HL-60 (cell line): ENCODE results near the gene BDNF.

Experiments
- DNase-seq, 2 experiments: peaks; one replicate each; pipeline ENCODE4 v3.0.0-alpha.2; 2010 to 2020; ENCODE audit warnings: low read depth in 1 of 2, low spot score in 1 of 2
- H3K27ac ChIP-seq: fragments of 250-450 bp; sonication (Bioruptor Pico); replicated peaks from 2 replicates; pipeline ENCODE4 v1.5.1; 2020; ENCODE audit warnings: mild to moderate bottlenecking, moderate library complexity
- H3K27me3 ChIP-seq: fragments of 250-450 bp; sonication (Bioruptor Pico); 2 replicates; pipeline ENCODE4 v1.5.1; 2021; ENCODE audit warnings: mild to moderate bottlenecking, moderate library complexity; ENCODE audit not compliant: insufficient read depth, poor library complexity, severe bottlenecking
- H3K4me3 ChIP-seq: replicated peaks from 2 replicates; pipeline ENCODE4 v1.5.1; 2011; ENCODE audit warnings: mild to moderate bottlenecking, control low read depth, low read length; ENCODE audit not compliant: insufficient read depth
- CTCF ChIP-seq: IDR thresholded peaks from one replicate; pipeline ENCODE4 v1.5.1; 2011; ENCODE audit warnings: low read length, control low read depth, inconsistent platforms; ENCODE audit not compliant: insufficient read depth
- GABPA ChIP-seq: IDR thresholded peaks from 2 replicates; pipeline ENCODE4 v1.6.1; 2012; ENCODE audit warnings: low read depth
- POLR2AphosphoS5 ChIP-seq: IDR thresholded peaks from 2 replicates; pipeline ENCODE4 v1.6.1; 2012; ENCODE audit warnings: low read depth
- REST ChIP-seq: IDR thresholded peaks from 2 replicates; pipeline ENCODE4 v1.6.1; 2012; ENCODE audit warnings: low read depth; ENCODE audit not compliant: insufficient replicate concordance
- SPI1 ChIP-seq: IDR thresholded peaks from 2 replicates; pipeline ENCODE4 v1.6.1; 2012; ENCODE audit warnings: low read depth, mild to moderate bottlenecking, borderline replicate concordance

BDNF gene

GRCh38 chr11:27656320-27656719, 43.9 kb downstream of the BDNF start:
- DNase-seq: no peak
- Histone ChIP-seq H3K27me3 (no peaks in the 10 kb centered on the region), H3K27ac (no peak overlapping the region), H3K4me3 (no peak overlapping the region)
- no peak for TF ChIP-seq REST
- TF ChIP-seq POLR2AphosphoS5: no peak

GRCh38 chr11:27653990-27654758, 46.1 kb downstream of the BDNF start:
- H3K27ac ChIP-seq: no peak overlapping the region
- TF ChIP-seq GABPA: no peak
- no peak for TF ChIP-seq CTCF
- no peak for TF ChIP-seq REST
- TF ChIP-seq SPI1: no peak
- no peak for TF ChIP-seq POLR2AphosphoS5

GRCh38 chr11:27651711-27652110, 48.5 kb downstream of the BDNF start:
- Histone ChIP-seq H3K27ac (no peak overlapping the region), H3K27me3 (peaks cover 2% of the 10 kb centered on the region), H3K4me3 (no peak overlapping the region)
- no peak for DNase-seq
- TF ChIP-seq GABPA (no peak), POLR2AphosphoS5 (no peak)

More at GRCh38 chr11:27653990-27654758, 46.1 kb downstream of the BDNF start:
- Histone ChIP-seq H3K27me3 (peaks cover 2% of the 10 kb centered on the region), H3K4me3 (no peak overlapping the region)
- DNase-seq: no peak

GRCh38 chr11:27650988-27651387, 49.3 kb downstream of the BDNF start:
- Histone ChIP-seq H3K4me3 (no peak overlapping the region), H3K27me3 (peaks cover 2% of the 10 kb centered on the region), H3K27ac (no peak overlapping the region)
- no peak for TF ChIP-seq GABPA
- TF ChIP-seq SPI1: no peak
- TF ChIP-seq POLR2AphosphoS5: no peak
- TF ChIP-seq REST: no peak
- TF ChIP-seq CTCF: no peak
- DNase-seq: no peak
